ENCODE results near the gene KCNC4.

KCNC4 gene

DNA sequence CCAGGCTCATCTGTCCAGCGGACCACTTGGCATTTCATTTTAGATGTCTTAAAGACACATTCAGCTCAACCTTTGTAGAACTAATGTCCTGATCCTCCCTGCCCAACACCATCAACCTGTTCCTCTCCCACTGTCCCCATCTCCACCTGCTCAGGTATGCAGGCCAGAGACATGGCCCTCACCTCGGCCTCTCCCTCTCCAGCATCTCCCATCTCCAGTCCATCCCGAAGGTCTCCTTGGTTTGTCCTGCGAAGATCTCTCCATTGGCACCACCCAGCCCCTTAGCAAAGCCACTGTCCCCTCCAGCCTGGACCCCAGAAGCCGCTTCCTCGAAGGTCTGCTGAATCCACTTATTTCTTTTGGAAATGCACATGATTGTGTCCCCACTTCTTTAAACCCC, 20.9 kb upstream of the KCNC4 start:
- Histone ChIP-seq H3K27ac (ENCODE audit: low read length, poor library complexity, severe bottlenecking) (no peak overlapping the region), H4K8ac (ENCODE audit: low read length) (no peak overlapping the region), H2AFZ (ENCODE audit: low read depth, low read length) (no peak overlapping the region), H2AK5ac (ENCODE audit: low read length, severe bottlenecking) (no peak overlapping the region), H3K23ac (ENCODE audit: low read length in 2 of 2) (no peak overlapping the region), H4K91ac (ENCODE audit: low read length) (no peak overlapping the region), H3K18ac (ENCODE audit: low read depth in 1 of 2, low read length in 2 of 2) (no peak overlapping the region), H3K9ac (ENCODE audit: low read length) (no peak overlapping the region), H3K4me2 (ENCODE audit: low read length, poor library complexity, severe bottlenecking) (no peak overlapping the region), H3K4ac (ENCODE audit: low read depth in 1 of 2, low read length in 2 of 2) (no peak overlapping the region), H3K79me1 (replicated peaks; ENCODE audit: low read length, poor library complexity, severe bottlenecking) (no peaks in the 10 kb centered on the region), H3K4me1 (ENCODE audit: control insufficient read depth, insufficient read depth, low read depth, low read length) (no peaks in the 10 kb centered on the region), H2BK120ac (ENCODE audit: low read depth, low read length) (no peak overlapping the region), H3K14ac (ENCODE audit: low read length in 2 of 2) (no peak overlapping the region), H2BK5ac (ENCODE audit: low read depth, low read length, poor library complexity, severe bottlenecking) (no peak overlapping the region), H3K9me3 (ENCODE audit: control insufficient read depth, low read length) (no peaks in the 10 kb centered on the region), H3K27me3 (ENCODE audit: control insufficient read depth in 1 of 2, insufficient read depth in 1 of 2, low read length in 2 of 2) (peaks cover 11 to 12% of the 10 kb centered on the region in 2 experiments), H3K4me3 (ENCODE audit: insufficient read depth in 1 of 2, low read depth in 1 of 2, low read length in 2 of 2) (no peak overlapping the region), H2BK15ac (ENCODE audit: low read depth, poor library complexity, severe bottlenecking) (no peak overlapping the region), H3K36me3 (ENCODE audit: control insufficient read depth in 1 of 2, insufficient read depth in 2 of 2, low read depth in 1 of 2, low read length in 2 of 2) (no peaks in the 10 kb centered on the region), H2BK12ac (ENCODE audit: low read length in 2 of 2) (no peak overlapping the region)
- WGBS = 90% methylated on average over 6 of the region's 6 CpGs
- no peak for DNase-seq

DNA sequence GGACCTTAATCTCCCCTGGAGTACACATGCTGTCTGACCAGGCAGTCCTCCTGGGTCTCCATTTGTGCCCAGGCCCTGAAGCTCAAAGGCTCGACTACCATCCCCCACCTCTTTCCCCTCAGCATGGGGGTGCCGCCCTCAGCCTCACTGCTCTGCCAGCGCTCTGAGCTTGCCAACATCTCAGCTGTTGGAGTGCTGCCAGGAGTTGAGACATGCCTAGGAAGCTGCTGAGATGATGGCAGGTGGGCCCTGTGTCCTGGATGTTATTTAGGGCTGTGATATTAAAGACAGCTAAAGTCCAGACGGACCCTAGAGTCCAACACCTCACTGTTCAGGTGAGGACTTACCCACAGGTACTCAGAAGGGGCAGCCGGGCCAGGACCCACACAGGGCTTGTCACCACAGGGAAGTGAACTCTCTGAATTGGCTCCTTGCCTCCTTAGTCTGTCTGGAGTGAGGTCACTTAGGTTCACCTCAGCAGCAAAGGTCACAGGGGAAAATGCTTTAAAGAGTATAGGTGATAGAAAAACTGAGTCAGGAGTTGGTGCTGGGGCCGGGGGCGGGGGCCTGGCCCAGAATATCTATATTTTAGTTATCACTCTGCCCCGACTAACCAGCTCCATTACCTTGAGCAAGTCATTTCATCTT, 19.7 kb upstream of the KCNC4 start:
- Histone ChIP-seq H3K23ac (ENCODE audit: low read length in 2 of 2) (no peak overlapping the region), H3K4me2 (ENCODE audit: low read length, poor library complexity, severe bottlenecking) (no peak overlapping the region), H2BK15ac (ENCODE audit: low read depth, poor library complexity, severe bottlenecking) (no peak overlapping the region), H3K9me3 (ENCODE audit: control insufficient read depth, low read length) (no peaks in the 10 kb centered on the region), H3K36me3 (ENCODE audit: control insufficient read depth in 1 of 2, insufficient read depth in 2 of 2, low read depth in 1 of 2, low read length in 2 of 2) (no peaks in the 10 kb centered on the region), H3K27me3 (ENCODE audit: control insufficient read depth in 1 of 2, insufficient read depth in 1 of 2, low read length in 2 of 2) (peaks cover under 1 to 11% of the 10 kb centered on the region in 2 experiments), H3K27ac (ENCODE audit: low read length, poor library complexity, severe bottlenecking) (no peak overlapping the region), H3K79me1 (replicated peaks; ENCODE audit: low read length, poor library complexity, severe bottlenecking) (no peaks in the 10 kb centered on the region), H2BK5ac (ENCODE audit: low read depth, low read length, poor library complexity, severe bottlenecking) (no peak overlapping the region), H3K18ac (ENCODE audit: low read depth in 1 of 2, low read length in 2 of 2) (no peak overlapping the region), H3K14ac (ENCODE audit: low read length in 2 of 2) (no peak overlapping the region), H4K8ac (ENCODE audit: low read length) (no peak overlapping the region), H2BK120ac (ENCODE audit: low read depth, low read length) (no peak overlapping the region), H2BK12ac (ENCODE audit: low read length in 2 of 2) (no peak overlapping the region), H2AFZ (ENCODE audit: low read depth, low read length) (no peak overlapping the region), H2AK5ac (ENCODE audit: low read length, severe bottlenecking) (no peak overlapping the region), H3K4me1 (ENCODE audit: control insufficient read depth, insufficient read depth, low read depth, low read length) (no peaks in the 10 kb centered on the region), H3K4ac (ENCODE audit: low read depth in 1 of 2, low read length in 2 of 2) (no peak overlapping the region), H3K9ac (ENCODE audit: low read length) (no peak overlapping the region), H4K91ac (ENCODE audit: low read length) (no peak overlapping the region), H3K4me3 (ENCODE audit: insufficient read depth in 1 of 2, low read depth in 1 of 2, low read length in 2 of 2) (no peak overlapping the region)
- WGBS = 76% methylated on average over 7 of the region's 8 CpGs
- no peak for DNase-seq

DNA sequence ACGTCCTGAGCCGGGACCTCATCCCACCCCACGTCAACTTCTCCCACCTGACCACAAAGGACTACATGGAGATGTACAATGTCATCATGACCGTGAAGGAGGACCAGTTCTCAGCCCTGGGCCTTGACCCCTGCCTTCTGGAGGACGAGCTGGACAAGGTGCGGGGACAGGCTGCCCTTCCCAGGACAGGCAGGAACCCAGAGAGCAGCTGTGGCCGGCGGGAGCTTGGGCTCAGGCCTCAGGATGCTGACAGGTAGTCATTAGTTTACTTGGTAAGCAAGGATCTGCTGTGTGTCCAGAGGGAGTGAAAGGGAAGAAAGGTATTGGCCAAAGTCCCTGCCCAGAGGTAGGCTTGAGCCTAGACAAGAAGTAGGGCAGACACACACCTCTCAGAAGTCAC, 17.6 kb upstream of the KCNC4 start:
- H3K4me2 ChIP-seq (ENCODE audit: low read length, poor library complexity, severe bottlenecking) = no peak overlapping the region
- no peak overlapping the region for H3K14ac ChIP-seq (ENCODE audit: low read length in 2 of 2)
- H3K36me3 ChIP-seq (ENCODE audit: control insufficient read depth in 1 of 2, insufficient read depth in 2 of 2, low read depth in 1 of 2, low read length in 2 of 2) = no peaks in the 10 kb centered on the region
- no peak overlapping the region for H3K4me3 ChIP-seq (ENCODE audit: insufficient read depth in 1 of 2, low read depth in 1 of 2, low read length in 2 of 2)
- H2BK120ac ChIP-seq (ENCODE audit: low read depth, low read length) = no peak overlapping the region
- no peak overlapping the region for H3K18ac ChIP-seq (ENCODE audit: low read depth in 1 of 2, low read length in 2 of 2)
- no peak overlapping the region for H4K91ac ChIP-seq (ENCODE audit: low read length)
- H3K27me3 ChIP-seq (ENCODE audit: control insufficient read depth in 1 of 2, insufficient read depth in 1 of 2, low read length in 2 of 2) = peaks cover 0 to 11% of the 10 kb centered on the region in 2 experiments
- H4K8ac ChIP-seq (ENCODE audit: low read length) = no peak overlapping the region
- 72% methylated on average over 8 of the region's 8 CpGs for WGBS
- no peak overlapping the region for H3K27ac ChIP-seq (ENCODE audit: low read length, poor library complexity, severe bottlenecking)
- no peak overlapping the region for H2BK12ac ChIP-seq (ENCODE audit: low read length in 2 of 2)
- H2AFZ ChIP-seq (ENCODE audit: low read depth, low read length) = no peak overlapping the region
- no peaks in the 10 kb centered on the region for H3K4me1 ChIP-seq (ENCODE audit: control insufficient read depth, insufficient read depth, low read depth, low read length)
- no peaks in the 10 kb centered on the region for H3K9me3 ChIP-seq (ENCODE audit: control insufficient read depth, low read length)
- no peak overlapping the region for H2AK5ac ChIP-seq (ENCODE audit: low read length, severe bottlenecking)
- no peak overlapping the region for H3K4ac ChIP-seq (ENCODE audit: low read depth in 1 of 2, low read length in 2 of 2)
- no peak overlapping the region for H2BK15ac ChIP-seq (ENCODE audit: low read depth, poor library complexity, severe bottlenecking)
- no peak overlapping the region for H2BK5ac ChIP-seq (ENCODE audit: low read depth, low read length, poor library complexity, severe bottlenecking)
- no peaks in the 10 kb centered on the region for H3K79me1 ChIP-seq (replicated peaks; ENCODE audit: low read length, poor library complexity, severe bottlenecking)
- DNase-seq = no peak
- H3K23ac ChIP-seq (ENCODE audit: low read length in 2 of 2) = no peak overlapping the region
- no peak overlapping the region for H3K9ac ChIP-seq (ENCODE audit: low read length)

DNA sequence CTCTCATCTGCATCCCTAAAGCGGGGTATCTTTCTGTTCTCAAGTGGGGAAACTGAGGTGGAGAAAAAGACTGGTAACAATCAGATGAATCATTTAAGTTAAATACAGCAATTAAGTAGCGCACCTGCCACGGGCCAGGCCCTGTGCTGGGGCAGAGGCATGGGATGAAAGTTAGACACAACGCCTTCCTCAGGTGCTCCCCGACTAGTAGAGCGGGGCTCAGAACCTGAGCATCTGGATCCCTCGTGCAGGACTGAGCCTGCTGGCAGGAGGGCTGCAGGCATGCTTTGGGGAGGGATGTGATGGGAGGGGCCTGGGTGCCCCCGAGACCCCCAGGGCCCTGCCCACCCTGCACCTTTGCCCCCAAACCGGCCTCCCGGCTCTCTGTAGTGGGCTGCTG, 14.9 kb upstream of the KCNC4 start:
- H3K27ac ChIP-seq (ENCODE audit: low read length, poor library complexity, severe bottlenecking) = no peak overlapping the region
- H3K4me3 ChIP-seq (ENCODE audit: insufficient read depth in 1 of 2, low read depth in 1 of 2, low read length in 2 of 2) = no peak overlapping the region
- H3K4me2 ChIP-seq (ENCODE audit: low read length, poor library complexity, severe bottlenecking) = no peak overlapping the region
- H3K23ac ChIP-seq (ENCODE audit: low read length in 2 of 2) = no peak overlapping the region
- peaks cover 0 to 4% of the 10 kb centered on the region in 2 experiments for H3K27me3 ChIP-seq (ENCODE audit: control insufficient read depth in 1 of 2, insufficient read depth in 1 of 2, low read length in 2 of 2)
- H2BK15ac ChIP-seq (ENCODE audit: low read depth, poor library complexity, severe bottlenecking) = no peak overlapping the region
- WGBS = 84% methylated on average over 10 of the region's 10 CpGs
- no peaks in the 10 kb centered on the region for H3K4me1 ChIP-seq (ENCODE audit: control insufficient read depth, insufficient read depth, low read depth, low read length)
- H2BK5ac ChIP-seq (ENCODE audit: low read depth, low read length, poor library complexity, severe bottlenecking) = no peak overlapping the region
- DNase-seq = no peak
- no peak overlapping the region for H3K9ac ChIP-seq (ENCODE audit: low read length)
- H2BK12ac ChIP-seq (ENCODE audit: low read length in 2 of 2) = no peak overlapping the region
- no peak overlapping the region for H3K18ac ChIP-seq (ENCODE audit: low read depth in 1 of 2, low read length in 2 of 2)
- H4K8ac ChIP-seq (ENCODE audit: low read length) = no peak overlapping the region
- H2AK5ac ChIP-seq (ENCODE audit: low read length, severe bottlenecking) = no peak overlapping the region
- H2BK120ac ChIP-seq (ENCODE audit: low read depth, low read length) = no peak overlapping the region
- no peaks in the 10 kb centered on the region for H3K9me3 ChIP-seq (ENCODE audit: control insufficient read depth, low read length)
- no peak overlapping the region for H4K91ac ChIP-seq (ENCODE audit: low read length)
- no peaks in the 10 kb centered on the region for H3K79me1 ChIP-seq (replicated peaks; ENCODE audit: low read length, poor library complexity, severe bottlenecking)
- H3K36me3 ChIP-seq (ENCODE audit: control insufficient read depth in 1 of 2, insufficient read depth in 2 of 2, low read depth in 1 of 2, low read length in 2 of 2) = no peaks in the 10 kb centered on the region
- no peak overlapping the region for H3K4ac ChIP-seq (ENCODE audit: low read depth in 1 of 2, low read length in 2 of 2)
- no peak overlapping the region for H3K14ac ChIP-seq (ENCODE audit: low read length in 2 of 2)
- no peak overlapping the region for H2AFZ ChIP-seq (ENCODE audit: low read depth, low read length)

Data from mesenchymal stem cell (in vitro differentiated cells and primary cell).